Upper lobe of right lung (tissue), 1 donor: ENCODE results near the gene CACHD1. TPM values are rescaled to one million over a fixed set of nuclear protein-coding genes. Genes with fewer than 3 reads are reported as not detected.
"Not testable (repeated sequence)": the region's sequence is repeated elsewhere in the genome, so short reads cannot be mapped to it uniquely, and the experiment has no call there.

Experiments used
- ATAC-seq: fragments of 200-7000 bp; cut with Tn5 transposase; one replicate; pipeline ENCODE4 v1.9.1; 2020; ENCODE audit warnings: mild to moderate bottlenecking, moderate library complexity
- DNase-seq: peaks from one replicate; pipeline ENCODE4 v3.0.0-alpha.2; 2020
- H3K27ac ChIP-seq: fragments of 200-600 bp; one replicate; pipeline ENCODE4 v1.8.0; 2022
- H3K27me3 ChIP-seq: fragments of 200-600 bp; one replicate; pipeline ENCODE4 v1.8.0; 2022; ENCODE audit warnings: mild to moderate bottlenecking
- H3K36me3 ChIP-seq: fragments of 200-600 bp; one replicate; pipeline ENCODE4 v1.8.0; 2022
- H3K4me1 ChIP-seq: fragments of 200-600 bp; one replicate; pipeline ENCODE4 v1.8.0; 2022
- H3K4me3 ChIP-seq: fragments of 200-600 bp; one replicate; pipeline ENCODE4 v1.8.0; 2022; ENCODE audit warnings: mild to moderate bottlenecking
- H3K9me3 ChIP-seq: fragments of 200-600 bp; one replicate; pipeline ENCODE4 v1.8.0; 2022
- CTCF ChIP-seq: fragments of 200-600 bp; IDR thresholded peaks from one replicate; pipeline ENCODE4 v1.8.0; 2022; ENCODE audit warnings: antibody characterized with exemption
- intact Hi-C: fragments of 100-400 bp; cut with DNase I; formaldehyde crosslinking; loops from one replicate; pipeline ENCODE4 v1.11.0; 2022
- total RNA-seq: library from RNA; stranded (reverse); fragmentation: NEBNext Ultra II Directional; extraction: Animal tissue kit (Norgen Biotek cat#: 25700); gene quantifications from one replicate; pipeline ENCODE4 v1.2.1, GENCODE V29; 2021
- donor health status: DM: no; HTN: yes; CAD: no; lungs with severe emphysema.

Gene CACHD1
- total RNA-seq, 1 donor from 2014 or later: 31.8 TPM

GRCh38 chr1:64502931-64503330 lies 33.0 kb downstream of the CACHD1 start:
- intact Hi-C loops: no loop called here
- no peak for TF ChIP-seq CTCF
- no peaks in the 10 kb centered on the region for H3K27me3 ChIP-seq
- DNase-seq: no peak
- no peaks in the 10 kb centered on the region for H3K36me3 ChIP-seq
- no peak for ATAC-seq
- H3K4me3 ChIP-seq: no peak overlapping the region
- no peak overlapping the region for H3K27ac ChIP-seq
- no peaks in the 10 kb centered on the region for H3K9me3 ChIP-seq
- peaks cover 19% of the 10 kb centered on the region for H3K4me1 ChIP-seq

- TF ChIP-seq CTCF: no peak
- intact Hi-C loops: no loop called here
- ATAC-seq: peak; percentile 80
- Histone ChIP-seq H3K27me3 (no peaks in the 10 kb centered on the region), H3K4me3 (peak overlapping the region; percentile 48), H3K27ac (no peak overlapping the region), H3K36me3 (no peaks in the 10 kb centered on the region), H3K9me3 (no peaks in the 10 kb centered on the region), H3K4me1 (peaks cover 19% of the 10 kb centered on the region)
- DNase-seq: peak; percentile 78
These were observed 35.5 kb downstream of the CACHD1 start for GRCh38 chr1:64505232-64505943.

GRCh38 chr1:64505944-64506655 lies 36.2 kb downstream of the CACHD1 start:
- intact Hi-C loops: no loop called here
- Histone ChIP-seq H3K4me3 (peak overlapping the region; percentile 48), H3K27ac (no peak overlapping the region), H3K4me1 (peaks cover 21% of the 10 kb centered on the region), H3K36me3 (no peaks in the 10 kb centered on the region), H3K27me3 (no peaks in the 10 kb centered on the region), H3K9me3 (no peaks in the 10 kb centered on the region)
- TF ChIP-seq CTCF: no peak
- peak; percentile 70 for ATAC-seq
- DNase-seq: peak; percentile 66

- intact Hi-C loops: no loop called here
- no peaks in the 10 kb centered on the region for H3K27me3 ChIP-seq
- peaks cover 28% of the 10 kb centered on the region for H3K4me1 ChIP-seq
- no peak overlapping the region for H3K27ac ChIP-seq
- no peak overlapping the region for H3K4me3 ChIP-seq
- TF ChIP-seq CTCF: no peak
- H3K36me3 ChIP-seq: no peaks in the 10 kb centered on the region
- no peaks in the 10 kb centered on the region for H3K9me3 ChIP-seq
- DNase-seq: no peak
- no peak for ATAC-seq
These were observed 38.7 kb downstream of the CACHD1 start for GRCh38 chr1:64508629-64509028.

- Histone ChIP-seq H3K27ac (no peak overlapping the region), H3K27me3 (no peaks in the 10 kb centered on the region), H3K36me3 (no peaks in the 10 kb centered on the region), H3K4me1 (peaks cover 35% of the 10 kb centered on the region), H3K4me3 (no peak overlapping the region), H3K9me3 (no peaks in the 10 kb centered on the region)
- TF ChIP-seq CTCF: no peak
- no peak for DNase-seq
- ATAC-seq: peak; percentile 15
- intact Hi-C loops: no loop called here
These were observed 41.1 kb downstream of the CACHD1 start for GRCh38 chr1:64511044-64511443.

GRCh38 chr1:64512206-64512605 lies 42.3 kb downstream of the CACHD1 start:
- H3K4me3 ChIP-seq, H3K9me3 ChIP-seq, H3K36me3 ChIP-seq, DNase-seq, H3K27me3 ChIP-seq, intact Hi-C loops, H3K27ac ChIP-seq: not testable (repeated sequence)
- H3K4me1 ChIP-seq: peaks cover 42% of the 10 kb centered on the region
- ATAC-seq: peak; percentile 82
